HepG2 (cell line): ENCODE results near the gene TAPBP. TPM values are rescaled to one million over a fixed set of nuclear protein-coding genes. Genes with fewer than 3 reads are reported as not detected.
A peak's percentile ranks its signal among the peaks of the same experiment; 100 is the strongest.

Experiments
- KLF13 ChIP-seq: sonication (generic); formaldehyde crosslinking; IDR thresholded peaks from 2 replicates; pipeline ENCODE4 v1.4.0; 2020; ENCODE audit warnings: mild to moderate bottlenecking, missing genetic modification reagents
- MLLT10 ChIP-seq: sonication (generic); formaldehyde crosslinking; IDR thresholded peaks from 2 replicates; pipeline ENCODE4 v1.4.0; 2020; ENCODE audit warnings: missing genetic modification reagents
- SALL2 ChIP-seq: sonication (generic); formaldehyde crosslinking; IDR thresholded peaks from 2 replicates; pipeline ENCODE4 v1.8.1; 2023; ENCODE audit warnings: mild to moderate bottlenecking, missing genetic modification reagents, inconsistent platforms
- YY1 ChIP-seq: IDR thresholded peaks from 2 replicates; pipeline ENCODE4 v1.6.1; 2011; ENCODE audit warnings: low read length, low read depth, moderate library complexity, mild to moderate bottlenecking; ENCODE audit not compliant: insufficient read depth, insufficient replicate concordance
- ZBTB7B ChIP-seq: sonication (generic); formaldehyde crosslinking; IDR thresholded peaks from 2 replicates; pipeline ENCODE4 v1.4.0; 2020; ENCODE audit warnings: missing genetic modification reagents
- ZNF383 ChIP-seq: sonication (generic); formaldehyde crosslinking; IDR thresholded peaks from 2 replicates; pipeline ENCODE4 v1.4.0; 2020; ENCODE audit warnings: missing genetic modification reagents, mild to moderate bottlenecking, borderline replicate concordance
- ZNF83 ChIP-seq: sonication (generic); formaldehyde crosslinking; IDR thresholded peaks from 2 replicates; pipeline ENCODE4 v1.4.0; 2020; ENCODE audit warnings: missing genetic modification reagents, mild to moderate bottlenecking, borderline replicate concordance
- ZSCAN9 ChIP-seq: IDR thresholded peaks from 2 replicates; pipeline ENCODE4 v1.6.1; 2016; ENCODE audit warnings: borderline replicate concordance
- polyA plus RNA-seq, 8 experiments: library from polyadenylated mRNA; depleted of rRNA in 3 of 8; stranded (reverse) in 7 of 8; unstranded in 1 of 8; fragments of >200 nt; fragmentation: Illumina TruSeq in 4 of 8; extraction: Trizol in 4 of 8; gene quantifications; 2 replicates each; pipeline versions ENCODE4 v1.2.1 to v1.2.3, GENCODE V29; 2011 to 2016; ENCODE audit warnings: low read depth in 4 of 8, missing spikeins in 1 of 8, mixed read lengths in 1 of 8; ENCODE audit not compliant: insufficient read depth in 1 of 8
- total RNA-seq, 5 experiments: library from RNA; depleted of rRNA; stranded (reverse); fragments of >200 nt; fragmentation: Illumina TruSeq; extraction: Trizol; gene quantifications; 2 replicates each; pipeline ENCODE4 v1.2.3, GENCODE V29; 2016; ENCODE audit warnings: low read depth in 1 of 5
- TF ChIP-seq, protein P1 (sequence below): sonication (generic); formaldehyde crosslinking; IDR thresholded peaks from 2 replicates; pipeline ENCODE4 v1.5.0; 2020; ENCODE audit warnings: missing genetic modification reagents, mild to moderate bottlenecking, borderline replicate concordance
- TF ChIP-seq, protein P2 (sequence below): sonication (generic); formaldehyde crosslinking; IDR thresholded peaks from 2 replicates; pipeline ENCODE4 v1.5.1; 2020; ENCODE audit warnings: missing genetic modification reagents, mild to moderate bottlenecking, borderline replicate concordance
- TF ChIP-seq, protein P3 (sequence below): sonication (generic); formaldehyde crosslinking; IDR thresholded peaks from 2 replicates; pipeline ENCODE4 v1.4.0; 2020; ENCODE audit warnings: mild to moderate bottlenecking, missing genetic modification reagents

TAPBP gene
- total and polyA plus RNA-seq, 2 of the 13 experiments (the other 11 are each of a cell fraction or from before 2014, with no cell fraction given) = 27.4 to 32.3 TPM

DNA sequence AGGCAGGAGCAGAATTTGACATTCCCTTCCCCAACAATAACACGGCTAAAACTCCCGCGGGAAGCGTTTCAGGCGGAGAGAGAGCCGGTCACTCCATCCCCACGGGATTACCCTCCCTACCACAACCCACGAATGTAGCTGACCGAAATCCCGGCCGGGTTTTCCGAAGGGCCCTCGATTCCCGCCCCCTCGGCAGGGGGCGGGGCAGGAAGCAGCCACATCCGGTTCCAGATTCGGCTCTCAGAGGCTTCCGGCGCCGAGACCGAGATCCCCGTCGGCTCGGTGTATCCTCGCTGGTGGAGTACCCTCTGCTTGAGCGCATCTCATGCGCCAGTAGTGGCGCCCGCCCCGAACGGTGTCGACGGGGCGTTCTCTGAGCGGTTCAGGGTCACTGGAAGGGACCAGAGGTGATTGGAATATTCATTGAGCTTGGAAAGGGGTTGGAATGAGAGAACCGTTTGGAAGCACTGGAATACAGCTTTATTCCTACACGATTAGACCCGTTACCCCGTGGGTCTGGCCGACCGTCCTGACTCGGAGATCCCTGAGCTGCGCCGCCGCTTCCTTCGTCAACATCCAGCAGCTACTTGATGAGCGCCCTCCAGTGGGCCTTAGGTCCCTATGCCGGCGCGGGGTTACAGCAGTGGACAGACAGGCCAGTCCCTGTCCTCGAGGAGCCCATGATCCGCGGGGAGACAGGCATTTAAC lies 14.5 kb downstream of the TAPBP start (continued):
- TF ChIP-seq, protein P1, sequence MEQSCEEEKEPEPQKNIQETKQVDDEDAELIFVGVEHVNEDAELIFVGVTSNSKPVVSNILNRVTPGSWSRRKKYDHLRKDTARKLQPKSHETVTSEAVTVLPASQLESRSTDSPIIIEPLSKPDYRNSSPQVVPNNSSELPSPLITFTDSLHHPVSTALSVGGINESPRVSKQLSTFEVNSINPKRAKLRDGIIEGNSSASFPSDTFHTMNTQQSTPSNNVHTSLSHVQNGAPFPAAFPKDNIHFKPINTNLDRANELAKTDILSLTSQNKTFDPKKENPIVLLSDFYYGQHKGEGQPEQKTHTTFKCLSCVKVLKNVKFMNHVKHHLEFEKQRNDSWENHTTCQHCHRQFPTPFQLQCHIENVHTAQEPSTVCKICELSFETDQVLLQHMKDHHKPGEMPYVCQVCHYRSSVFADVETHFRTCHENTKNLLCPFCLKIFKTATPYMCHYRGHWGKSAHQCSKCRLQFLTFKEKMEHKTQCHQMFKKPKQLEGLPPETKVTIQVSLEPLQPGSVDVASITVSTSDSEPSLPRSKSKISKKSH (CRISPR knock-in tag) = peak; percentile 75
- TF ChIP-seq YY1 = peak; percentile 53
- 0 out of 2 replicates have a peak, but pooled peaks have one; percentile 61 for TF ChIP-seq ZNF383
- TF ChIP-seq, protein P2, sequence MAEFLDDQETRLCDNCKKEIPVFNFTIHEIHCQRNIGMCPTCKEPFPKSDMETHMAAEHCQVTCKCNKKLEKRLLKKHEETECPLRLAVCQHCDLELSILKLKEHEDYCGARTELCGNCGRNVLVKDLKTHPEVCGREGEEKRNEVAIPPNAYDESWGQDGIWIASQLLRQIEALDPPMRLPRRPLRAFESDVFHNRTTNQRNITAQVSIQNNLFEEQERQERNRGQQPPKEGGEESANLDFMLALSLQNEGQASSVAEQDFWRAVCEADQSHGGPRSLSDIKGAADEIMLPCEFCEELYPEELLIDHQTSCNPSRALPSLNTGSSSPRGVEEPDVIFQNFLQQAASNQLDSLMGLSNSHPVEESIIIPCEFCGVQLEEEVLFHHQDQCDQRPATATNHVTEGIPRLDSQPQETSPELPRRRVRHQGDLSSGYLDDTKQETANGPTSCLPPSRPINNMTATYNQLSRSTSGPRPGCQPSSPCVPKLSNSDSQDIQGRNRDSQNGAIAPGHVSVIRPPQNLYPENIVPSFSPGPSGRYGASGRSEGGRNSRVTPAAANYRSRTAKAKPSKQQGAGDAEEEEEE = no peak
- no peak for TF ChIP-seq MLLT10 (CRISPR knock-in tag)
- TF ChIP-seq, protein P3, sequence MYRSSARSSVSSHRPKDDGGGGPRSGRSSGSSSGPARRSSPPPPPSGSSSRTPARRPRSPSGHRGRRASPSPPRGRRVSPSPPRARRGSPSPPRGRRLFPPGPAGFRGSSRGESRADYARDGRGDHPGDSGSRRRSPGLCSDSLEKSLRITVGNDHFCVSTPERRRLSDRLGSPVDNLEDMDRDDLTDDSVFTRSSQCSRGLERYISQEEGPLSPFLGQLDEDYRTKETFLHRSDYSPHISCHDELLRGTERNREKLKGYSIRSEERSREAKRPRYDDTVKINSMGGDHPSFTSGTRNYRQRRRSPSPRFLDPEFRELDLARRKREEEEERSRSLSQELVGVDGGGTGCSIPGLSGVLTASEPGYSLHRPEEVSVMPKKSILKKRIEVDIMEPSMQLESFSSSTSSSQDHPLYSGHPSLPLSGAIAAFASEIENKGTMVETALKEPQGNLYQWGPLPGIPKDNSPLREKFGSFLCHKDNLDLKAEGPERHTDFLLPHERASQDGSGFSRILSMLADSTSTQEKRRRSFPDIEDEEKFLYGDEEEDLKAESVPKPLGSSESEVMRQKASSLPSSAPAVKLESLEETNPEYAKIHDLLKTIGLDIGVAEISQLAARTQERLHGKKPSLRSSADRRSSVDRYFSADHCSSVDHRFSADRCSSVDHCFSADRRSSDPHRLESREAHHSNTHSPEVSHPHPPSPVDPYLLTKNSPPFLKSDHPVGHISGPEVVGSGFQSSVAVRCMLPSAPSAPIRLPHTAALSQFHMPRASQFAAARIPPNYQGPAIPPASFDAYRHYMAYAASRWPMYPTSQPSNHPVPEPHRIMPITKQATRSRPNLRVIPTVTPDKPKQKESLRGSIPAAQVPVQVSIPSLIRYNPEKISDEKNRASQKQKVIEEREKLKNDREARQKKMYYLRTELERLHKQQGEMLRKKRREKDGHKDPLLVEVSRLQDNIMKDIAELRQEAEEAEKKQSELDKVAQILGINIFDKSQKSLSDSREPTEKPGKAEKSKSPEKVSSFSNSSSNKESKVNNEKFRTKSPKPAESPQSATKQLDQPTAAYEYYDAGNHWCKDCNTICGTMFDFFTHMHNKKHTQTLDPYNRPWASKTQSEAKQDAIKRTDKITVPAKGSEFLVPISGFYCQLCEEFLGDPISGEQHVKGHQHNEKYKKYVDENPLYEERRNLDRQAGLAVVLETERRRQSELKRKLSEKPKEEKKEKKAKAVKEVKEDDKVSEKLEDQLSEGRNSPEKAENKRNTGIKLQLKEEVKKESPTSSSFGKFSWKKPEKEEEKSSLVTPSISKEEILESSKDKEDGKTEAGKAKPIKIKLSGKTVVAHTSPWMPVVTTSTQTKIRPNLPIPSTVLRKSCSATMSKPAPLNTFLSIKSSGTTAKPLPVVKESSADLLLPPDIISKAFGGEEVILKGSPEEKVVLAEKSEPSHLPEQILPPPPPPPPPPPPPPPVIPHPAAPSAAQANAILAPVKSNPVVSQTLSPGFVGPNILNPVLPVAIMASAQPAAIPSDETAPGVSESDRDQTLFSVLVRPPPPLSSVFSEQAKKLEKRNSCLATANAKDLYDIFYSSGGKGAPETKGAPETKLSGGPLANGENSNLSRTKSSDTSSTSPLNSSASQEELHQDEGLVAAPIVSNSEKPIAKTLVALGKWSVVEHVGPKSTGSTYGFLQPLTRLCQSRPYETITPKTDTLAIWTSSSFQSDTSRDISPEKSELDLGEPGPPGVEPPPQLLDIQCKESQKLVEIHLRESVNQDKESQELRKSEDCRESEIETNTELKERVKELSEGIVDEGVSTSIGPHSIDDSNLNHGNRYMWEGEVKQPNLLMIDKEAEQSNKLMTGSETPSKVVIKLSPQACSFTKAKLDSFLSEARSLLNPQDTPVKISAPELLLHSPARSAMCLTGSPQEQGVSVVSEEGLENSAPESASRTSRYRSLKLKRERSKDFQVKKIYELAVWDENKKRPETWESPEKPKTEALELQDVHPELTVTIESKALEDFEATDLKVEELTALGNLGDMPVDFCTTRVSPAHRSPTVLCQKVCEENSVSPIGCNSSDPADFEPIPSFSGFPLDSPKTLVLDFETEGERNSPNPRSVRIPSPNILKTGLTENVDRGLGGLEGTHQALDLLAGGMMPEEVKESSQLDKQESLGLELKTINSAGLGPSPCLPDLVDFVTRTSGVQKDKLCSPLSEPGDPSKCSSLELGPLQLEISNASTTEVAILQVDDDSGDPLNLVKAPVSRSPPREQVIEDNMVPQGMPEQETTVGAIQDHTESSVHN (CRISPR knock-in tag) = peak; percentile 63
- TF ChIP-seq SALL2 (CRISPR knock-in tag) = peak; percentile 66; the same call in 1 of the 2 replicates
- TF ChIP-seq ZBTB7B (CRISPR knock-in tag) = peak; percentile 38; the same call in 1 of the 2 replicates
- TF ChIP-seq ZSCAN9 (CRISPR knock-in tag) = peak; percentile 96
- no peak for TF ChIP-seq ZNF83 (CRISPR knock-in tag)
- TF ChIP-seq KLF13 (CRISPR knock-in tag) = no peak; the same call in 1 of the 2 replicates
